Astrocyte of the cerebellum (primary cell): ENCODE data around the gene R3HDM4.
A peak's percentile ranks its signal among the peaks of the same experiment; 100 is the strongest.

ENCODE experiments used
- DNase-seq: peaks from one replicate; pipeline ENCODE4 v3.0.0-alpha.2; 2011; ENCODE audit warnings: low read depth
- H3K4me3 ChIP-seq: 2 replicates; pipeline ENCODE4 v1.5.1; 2011; ENCODE audit warnings: mild to moderate bottlenecking, low read depth, low read length, moderate library complexity
- in situ Hi-C: cut with HindIII; loops from 2 replicates; pipeline ENCODE4 v1.10.0; 2017; ENCODE audit warnings: low sequenced_read_pairs
- TF ChIP-seq, protein P1 (sequence below): IDR thresholded peaks from 2 replicates; pipeline ENCODE4 v1.5.1; 2012; ENCODE audit warnings: low read length, low read depth, moderate library complexity, mild to moderate bottlenecking; ENCODE audit errors: missing control alignments

Gene R3HDM4

DNA sequence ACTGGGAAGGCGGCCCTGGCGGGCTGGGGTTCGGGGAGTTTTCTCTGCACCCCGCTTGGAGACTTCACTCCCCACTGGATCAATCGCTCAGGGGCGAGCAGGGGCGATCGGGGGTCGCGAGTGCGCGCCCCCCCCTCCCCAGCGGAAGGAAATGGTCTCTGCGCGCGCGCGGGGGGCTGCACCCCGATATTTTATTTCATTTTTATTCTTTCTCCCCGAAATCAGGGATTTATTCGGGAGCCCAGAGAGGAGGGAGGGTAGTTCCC, 13.2 kb upstream of the R3HDM4 start:
- TF ChIP-seq, protein P1, sequence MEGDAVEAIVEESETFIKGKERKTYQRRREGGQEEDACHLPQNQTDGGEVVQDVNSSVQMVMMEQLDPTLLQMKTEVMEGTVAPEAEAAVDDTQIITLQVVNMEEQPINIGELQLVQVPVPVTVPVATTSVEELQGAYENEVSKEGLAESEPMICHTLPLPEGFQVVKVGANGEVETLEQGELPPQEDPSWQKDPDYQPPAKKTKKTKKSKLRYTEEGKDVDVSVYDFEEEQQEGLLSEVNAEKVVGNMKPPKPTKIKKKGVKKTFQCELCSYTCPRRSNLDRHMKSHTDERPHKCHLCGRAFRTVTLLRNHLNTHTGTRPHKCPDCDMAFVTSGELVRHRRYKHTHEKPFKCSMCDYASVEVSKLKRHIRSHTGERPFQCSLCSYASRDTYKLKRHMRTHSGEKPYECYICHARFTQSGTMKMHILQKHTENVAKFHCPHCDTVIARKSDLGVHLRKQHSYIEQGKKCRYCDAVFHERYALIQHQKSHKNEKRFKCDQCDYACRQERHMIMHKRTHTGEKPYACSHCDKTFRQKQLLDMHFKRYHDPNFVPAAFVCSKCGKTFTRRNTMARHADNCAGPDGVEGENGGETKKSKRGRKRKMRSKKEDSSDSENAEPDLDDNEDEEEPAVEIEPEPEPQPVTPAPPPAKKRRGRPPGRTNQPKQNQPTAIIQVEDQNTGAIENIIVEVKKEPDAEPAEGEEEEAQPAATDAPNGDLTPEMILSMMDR: no peak
- no peak for DNase-seq
- peak overlapping the region; percentile 82 for H3K4me3 ChIP-seq
- in situ Hi-C loops: no loop called here

DNA sequence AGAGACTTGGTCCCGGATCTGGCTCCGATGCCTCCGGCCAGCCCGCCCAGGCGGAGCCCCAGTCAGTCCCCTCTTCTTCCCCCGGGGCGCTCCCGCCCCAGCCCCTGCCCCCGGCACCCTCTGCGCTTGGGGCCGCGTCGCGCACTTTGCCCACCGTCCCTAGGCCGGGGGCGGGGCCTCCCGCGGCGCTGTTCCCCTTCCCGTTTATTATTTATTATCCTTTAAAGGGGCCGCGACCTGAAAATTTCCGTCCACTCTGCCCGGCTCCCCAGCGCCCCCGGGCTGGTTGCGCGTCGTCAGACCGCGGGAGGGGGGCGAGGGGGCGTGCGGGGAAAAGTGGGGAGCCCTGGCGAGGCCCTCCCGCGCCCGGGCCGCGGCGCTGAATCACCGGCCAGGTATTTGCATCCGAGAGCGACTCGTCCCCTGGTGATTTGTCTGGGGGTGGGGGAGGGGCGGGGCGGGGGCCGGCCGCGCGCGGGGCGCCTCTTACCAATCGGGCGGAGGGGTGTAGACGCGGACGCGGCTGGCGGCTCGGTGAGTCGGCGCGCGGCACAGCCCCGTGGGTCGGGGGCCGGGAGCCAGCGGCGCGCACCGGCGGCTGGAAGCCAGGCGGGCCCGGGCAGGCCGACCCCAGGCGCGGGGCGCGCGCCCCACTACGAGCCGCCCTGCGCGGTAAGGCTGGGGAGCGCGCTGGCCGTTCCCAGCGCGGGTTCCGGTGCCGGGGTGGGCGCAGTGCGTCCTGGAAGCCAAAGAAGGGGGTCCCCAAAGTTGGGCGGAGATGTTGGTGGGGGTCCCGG, 12.7 kb upstream of the R3HDM4 start, which contains the start of gene ARID3A:
Gene ARID3A (plus strand): TSS at position 510 of the 797 bp plus-strand sequence. CDS start 3,494 bp downstream, outside the sequence.
- H3K4me3 ChIP-seq: peak within 1 kb of the TSS; percentile 82
- in situ Hi-C loops: no loop called here
- TF ChIP-seq, protein P1: no peak
- DNase-seq: peak; percentile 48

DNA sequence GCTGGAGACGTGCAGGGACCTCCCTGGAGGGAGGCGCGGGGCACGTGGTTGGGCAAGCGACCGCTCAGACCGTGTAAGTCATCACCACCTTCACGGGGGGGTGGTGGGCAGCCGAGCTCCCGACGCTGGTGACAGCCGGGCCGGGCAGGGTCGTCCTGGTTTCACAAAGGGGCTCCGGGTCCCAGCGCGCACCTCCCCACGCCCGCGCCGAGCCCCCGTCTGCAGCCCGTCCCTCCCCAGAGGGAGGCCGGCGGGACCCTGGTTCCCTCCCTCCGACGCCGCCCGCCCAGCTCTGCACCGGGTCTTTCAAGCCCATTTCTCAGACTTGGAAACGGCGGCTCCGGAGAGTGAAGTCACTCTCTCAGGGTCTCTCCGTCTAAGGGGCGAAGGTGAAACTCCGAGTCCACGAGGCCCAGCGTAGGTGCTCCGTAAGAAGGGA, 12.1 kb upstream of the R3HDM4 start:
- no peak for DNase-seq
- in situ Hi-C loops: no loop called here
- TF ChIP-seq, protein P1: no peak
- H3K4me3 ChIP-seq: peak overlapping the region; percentile 82

DNA sequence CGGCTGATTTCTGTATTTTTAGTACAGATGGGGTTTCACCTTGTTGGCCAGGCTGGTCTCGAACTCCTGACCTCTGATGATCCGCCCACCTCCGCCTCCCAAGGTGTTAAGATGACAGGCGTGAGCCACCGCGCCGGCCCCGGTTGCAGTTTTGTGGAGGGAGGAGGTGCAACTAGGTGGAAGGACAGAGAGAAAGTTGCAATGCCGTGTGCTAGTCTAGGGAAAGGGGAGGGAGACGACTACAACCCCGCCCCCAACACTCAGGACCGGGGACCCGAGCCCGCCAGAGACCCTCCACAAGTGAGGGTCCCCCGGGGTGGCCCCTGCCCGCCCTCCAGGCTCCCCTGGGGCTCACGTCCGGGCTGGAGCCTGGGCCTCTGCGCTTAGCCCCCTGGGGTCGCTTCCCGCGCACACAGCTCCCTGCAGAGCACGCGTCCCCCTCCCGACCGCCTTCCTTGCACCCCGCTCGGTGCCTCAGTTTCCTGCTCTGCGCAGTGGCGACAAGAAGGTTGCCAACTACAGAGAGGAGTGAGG, 11.6 kb upstream of the R3HDM4 start:
- peak overlapping the region; percentile 82 for H3K4me3 ChIP-seq
- in situ Hi-C loops: no loop called here
- DNase-seq: no peak
- TF ChIP-seq, protein P1: no peak

DNA sequence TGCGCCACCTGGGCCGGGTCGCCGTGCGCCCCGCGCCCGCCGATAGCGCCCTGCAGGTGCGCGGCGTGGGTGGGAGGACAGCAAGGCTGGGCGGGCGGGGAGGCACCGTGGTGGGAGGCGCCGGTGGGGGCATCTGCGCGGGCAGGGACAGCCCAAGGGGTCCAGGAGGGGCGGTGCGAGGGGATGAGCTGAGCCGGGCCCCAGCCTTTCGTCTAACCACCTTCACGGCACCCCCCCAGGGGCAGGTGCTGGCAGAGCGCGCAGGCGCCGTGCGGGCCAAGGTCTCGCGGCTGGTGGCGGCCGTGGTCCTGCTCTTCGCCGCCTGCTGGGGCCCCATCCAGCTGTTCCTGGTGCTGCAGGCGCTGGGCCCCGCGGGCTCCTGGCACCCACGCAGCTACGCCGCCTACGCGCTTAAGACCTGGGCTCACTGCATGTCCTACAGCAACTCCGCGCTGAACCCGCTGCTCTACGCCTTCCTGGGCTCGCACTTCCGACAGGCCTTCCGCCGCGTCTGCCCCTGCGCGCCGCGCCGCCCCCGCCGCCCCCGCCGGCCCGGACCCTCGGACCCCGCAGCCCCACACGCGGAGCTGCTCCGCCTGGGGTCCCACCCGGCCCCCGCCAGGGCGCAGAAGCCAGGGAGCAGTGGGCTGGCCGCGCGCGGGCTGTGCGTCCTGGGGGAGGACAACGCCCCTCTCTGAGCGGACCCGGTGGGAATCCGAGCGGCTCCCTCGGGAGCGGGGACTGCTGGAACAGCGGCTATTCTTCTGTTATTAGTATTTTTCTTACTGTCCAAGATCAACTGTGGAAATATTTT, 7.2 kb upstream of the R3HDM4 start:
- TF ChIP-seq, protein P1: no peak
- DNase-seq: no peak
- H3K4me3 ChIP-seq: no peak overlapping the region
- in situ Hi-C loops: no loop called here

DNA sequence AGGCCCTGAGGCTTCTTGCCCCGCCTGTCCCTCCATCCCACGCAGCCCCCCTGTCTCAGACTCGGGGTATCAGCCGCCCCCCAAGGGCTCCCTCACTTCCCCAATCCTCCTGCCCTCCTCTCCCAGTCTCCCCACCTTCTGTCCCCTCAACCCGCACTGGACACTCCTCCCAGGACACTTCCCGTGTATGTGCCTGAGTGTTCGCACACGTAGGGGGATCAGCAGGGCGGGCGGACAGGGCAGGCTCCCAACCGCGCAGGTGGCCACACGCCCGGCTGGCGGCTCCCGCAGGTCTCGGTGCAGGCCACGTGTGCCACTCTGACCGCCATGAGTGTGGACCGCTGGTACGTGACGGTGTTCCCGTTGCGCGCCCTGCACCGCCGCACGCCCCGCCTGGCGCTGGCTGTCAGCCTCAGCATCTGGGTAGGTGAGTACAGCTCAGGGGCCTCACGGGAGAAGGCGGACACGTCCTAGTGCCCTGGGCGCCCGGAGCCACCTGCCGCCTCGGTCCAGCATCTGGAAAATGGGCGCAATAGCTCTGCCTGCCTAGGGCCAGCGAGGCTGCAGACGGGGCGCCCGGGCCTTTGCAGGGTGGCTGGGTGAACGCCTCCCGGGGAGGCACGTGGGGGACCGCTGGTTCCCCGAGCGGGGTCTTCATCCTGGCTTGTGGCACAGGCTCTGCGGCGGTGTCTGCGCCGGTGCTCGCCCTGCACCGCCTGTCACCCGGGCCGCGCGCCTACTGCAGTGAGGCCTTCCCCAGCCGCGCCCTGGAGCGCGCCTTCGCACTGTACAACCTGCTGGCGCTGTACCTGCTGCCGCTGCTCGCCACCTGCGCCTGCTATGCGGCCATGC, 6.4 kb upstream of the R3HDM4 start:
- TF ChIP-seq, protein P1: no peak
- in situ Hi-C loops: no loop called here
- no peak overlapping the region for H3K4me3 ChIP-seq
- DNase-seq: no peak
